ENCODE results near the gene KPRP.

The KPRP gene

DNA sequence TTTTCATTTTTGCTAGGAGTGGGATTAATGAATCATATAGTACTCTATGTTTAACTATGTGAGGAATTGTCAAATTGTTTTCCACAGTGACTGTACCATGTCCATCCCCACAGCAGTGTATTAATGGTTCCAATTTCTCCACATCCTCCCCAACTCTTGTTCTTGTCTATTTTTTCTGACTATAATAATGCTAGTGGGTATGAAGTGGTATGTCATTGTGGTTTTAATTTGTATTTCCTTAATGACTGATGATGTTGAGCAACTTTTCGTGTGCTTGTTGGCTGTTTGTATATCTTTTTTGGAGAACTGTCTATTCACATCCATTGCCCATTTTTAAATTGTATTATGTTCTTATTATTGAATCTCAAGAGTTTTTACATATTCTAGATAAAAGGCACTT is 10.0 kb upstream of the KPRP start:
- Histone ChIP-seq H3K9ac (ENCODE audit: low read length in 2 of 2) (no peak overlapping the region), H3K27me3 (ENCODE audit: control insufficient read depth in 1 of 2, insufficient read depth in 2 of 2, low read length in 2 of 2) (no peaks in the 10 kb centered on the region), H3K9me3 (ENCODE audit: control insufficient read depth in 2 of 2, low read length in 2 of 2) (no peaks in the 10 kb centered on the region), H3K36me3 (ENCODE audit: control insufficient read depth in 2 of 2, insufficient read depth in 2 of 2, low read length in 2 of 2) (no peaks in the 10 kb centered on the region), H3K4me1 (ENCODE audit: control insufficient read depth, insufficient read depth, low read length) (no peaks in the 10 kb centered on the region), H3K4me3 (ENCODE audit: low read length in 2 of 2) (no peak overlapping the region), H3K27ac (ENCODE audit: low read length) (no peak overlapping the region)

DNA sequence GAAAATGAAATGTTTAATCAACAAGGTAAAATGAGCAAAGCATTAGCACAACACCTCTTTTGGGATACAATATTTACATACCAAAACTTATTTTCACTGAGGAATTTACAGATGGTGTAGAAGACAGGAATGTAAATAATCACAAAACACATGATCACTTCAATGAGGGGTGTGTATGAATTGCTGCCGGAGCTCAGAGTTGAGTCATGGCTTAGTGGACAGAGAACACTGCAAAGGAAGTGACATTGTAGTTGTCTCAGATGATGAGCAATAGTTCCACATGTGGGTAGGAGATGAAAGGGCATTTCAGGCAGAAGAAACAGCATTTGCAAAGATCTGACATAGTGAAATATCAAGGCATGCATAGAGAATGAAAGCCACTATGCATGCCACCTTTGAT is 5.6 kb upstream of the KPRP start:
- Histone ChIP-seq H3K36me3 (ENCODE audit: control insufficient read depth in 2 of 2, insufficient read depth in 2 of 2, low read length in 2 of 2) (no peaks in the 10 kb centered on the region), H3K4me1 (ENCODE audit: control insufficient read depth, insufficient read depth, low read length) (no peaks in the 10 kb centered on the region), H3K4me3 (ENCODE audit: low read length in 2 of 2) (no peak overlapping the region), H3K9ac (ENCODE audit: low read length in 2 of 2) (no peak overlapping the region), H3K27me3 (ENCODE audit: control insufficient read depth in 1 of 2, insufficient read depth in 2 of 2, low read length in 2 of 2) (no peaks in the 10 kb centered on the region), H3K9me3 (ENCODE audit: control insufficient read depth in 2 of 2, low read length in 2 of 2) (no peaks in the 10 kb centered on the region), H3K27ac (ENCODE audit: low read length) (no peak overlapping the region)

DNA sequence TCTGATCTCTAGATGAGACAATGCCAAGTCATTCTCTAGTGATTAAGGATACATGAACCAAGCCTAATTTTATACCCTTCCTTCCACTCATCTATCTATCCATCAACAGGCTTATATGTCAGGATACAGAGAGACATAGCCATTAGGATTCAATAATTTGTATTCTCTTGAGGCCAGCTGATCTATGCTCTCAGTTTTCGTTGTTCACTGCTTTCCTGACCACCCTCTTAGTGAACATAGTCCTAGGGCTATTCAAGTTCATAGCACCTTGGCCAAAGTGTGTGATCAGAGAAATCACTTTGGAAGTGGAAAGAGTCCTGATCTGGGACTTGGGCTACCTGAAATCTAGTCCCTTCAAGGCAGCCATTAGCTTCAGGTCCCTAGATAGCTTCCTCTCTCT is 4.2 kb upstream of the KPRP start:
- Histone ChIP-seq H3K4me1 (ENCODE audit: control insufficient read depth, insufficient read depth, low read length) (no peaks in the 10 kb centered on the region), H3K9ac (ENCODE audit: low read length in 2 of 2) (no peak overlapping the region), H3K9me3 (ENCODE audit: control insufficient read depth in 2 of 2, low read length in 2 of 2) (no peaks in the 10 kb centered on the region), H3K36me3 (ENCODE audit: control insufficient read depth in 2 of 2, insufficient read depth in 2 of 2, low read length in 2 of 2) (no peaks in the 10 kb centered on the region), H3K27ac (ENCODE audit: low read length) (no peak overlapping the region), H3K4me3 (ENCODE audit: low read length in 2 of 2) (no peak overlapping the region), H3K27me3 (ENCODE audit: control insufficient read depth in 1 of 2, insufficient read depth in 2 of 2, low read length in 2 of 2) (no peaks in the 10 kb centered on the region)

DNA sequence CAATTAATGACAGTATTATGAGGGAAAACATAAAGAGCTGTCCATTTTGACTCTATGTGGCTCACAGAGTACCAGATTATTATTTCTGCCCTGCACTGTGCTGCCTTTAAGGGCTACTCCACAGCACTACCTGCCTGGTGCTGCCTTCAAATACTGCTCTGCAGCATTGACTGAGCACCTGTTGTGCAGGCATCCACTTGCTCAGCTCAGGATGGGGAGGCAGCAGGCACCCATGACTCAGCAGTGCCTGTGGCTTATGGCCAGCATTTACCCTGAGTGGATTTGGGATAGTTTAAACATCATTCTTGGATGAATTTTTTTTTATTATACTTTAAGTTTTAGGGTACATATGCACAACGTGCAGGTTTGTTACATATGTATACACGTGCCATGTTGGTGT is 953 bp upstream of the KPRP start:
- H3K9ac ChIP-seq (ENCODE audit: low read length in 2 of 2) = no peak overlapping the region
- H3K36me3 ChIP-seq (ENCODE audit: control insufficient read depth in 2 of 2, insufficient read depth in 2 of 2, low read length in 2 of 2) = no peaks in the 10 kb centered on the region
- H3K9me3 ChIP-seq (ENCODE audit: control insufficient read depth in 2 of 2, low read length in 2 of 2) = no peaks in the 10 kb centered on the region
- no peak overlapping the region for H3K27ac ChIP-seq (ENCODE audit: low read length)
- no peak overlapping the region for H3K4me3 ChIP-seq (ENCODE audit: low read length in 2 of 2)
- no peaks in the 10 kb centered on the region for H3K4me1 ChIP-seq (ENCODE audit: control insufficient read depth, insufficient read depth, low read length)
- no peaks in the 10 kb centered on the region for H3K27me3 ChIP-seq (ENCODE audit: control insufficient read depth in 1 of 2, insufficient read depth in 2 of 2, low read length in 2 of 2)

DNA sequence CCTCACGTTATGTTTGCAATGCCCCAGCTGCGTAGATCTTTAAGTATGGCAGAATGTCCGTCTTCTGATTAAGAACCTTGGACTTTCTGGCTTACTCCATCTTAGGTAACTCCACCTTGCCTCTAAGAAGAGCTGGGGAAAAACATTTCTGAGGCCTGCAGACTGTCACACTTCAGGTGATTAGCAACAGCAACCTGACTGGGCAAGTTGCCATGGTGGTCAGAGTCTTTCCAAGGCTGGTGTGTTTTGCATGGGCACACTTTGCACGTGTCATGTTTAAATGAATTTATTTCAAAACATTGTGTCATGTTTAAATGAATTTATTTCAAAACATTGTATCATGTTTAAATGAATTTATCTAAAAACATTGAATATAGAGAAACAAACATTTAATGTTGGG is 811 bp downstream of the KPRP start:
- H3K27ac ChIP-seq (ENCODE audit: low read length) = no peak overlapping the region
- H3K9ac ChIP-seq (ENCODE audit: low read length in 2 of 2) = no peak overlapping the region
- H3K4me3 ChIP-seq (ENCODE audit: low read length in 2 of 2) = no peak overlapping the region
- H3K27me3 ChIP-seq (ENCODE audit: control insufficient read depth in 1 of 2, insufficient read depth in 2 of 2, low read length in 2 of 2) = no peaks in the 10 kb centered on the region
- H3K9me3 ChIP-seq (ENCODE audit: control insufficient read depth in 2 of 2, low read length in 2 of 2) = no peaks in the 10 kb centered on the region
- H3K36me3 ChIP-seq (ENCODE audit: control insufficient read depth in 2 of 2, insufficient read depth in 2 of 2, low read length in 2 of 2) = no peaks in the 10 kb centered on the region
- no peaks in the 10 kb centered on the region for H3K4me1 ChIP-seq (ENCODE audit: control insufficient read depth, insufficient read depth, low read length)

GRCh38 chr1:152759453-152760173 is 1.8 kb downstream of the KPRP start:
- no peak overlapping the region for H3K4me3 ChIP-seq (ENCODE audit: low read length in 2 of 2)
- H3K27me3 ChIP-seq (ENCODE audit: control insufficient read depth in 1 of 2, insufficient read depth in 2 of 2, low read length in 2 of 2) = no peaks in the 10 kb centered on the region
- no peak overlapping the region for H3K9ac ChIP-seq (ENCODE audit: low read length in 2 of 2)
- no peak overlapping the region for H3K27ac ChIP-seq (ENCODE audit: low read length)
- H3K4me1 ChIP-seq (ENCODE audit: control insufficient read depth, insufficient read depth, low read length) = no peaks in the 10 kb centered on the region
- H3K36me3 ChIP-seq (ENCODE audit: control insufficient read depth in 2 of 2, insufficient read depth in 2 of 2, low read length in 2 of 2) = no peaks in the 10 kb centered on the region
- H3K9me3 ChIP-seq (ENCODE audit: control insufficient read depth in 2 of 2, low read length in 2 of 2) = no peaks in the 10 kb centered on the region

- no peaks in the 10 kb centered on the region for H3K36me3 ChIP-seq (ENCODE audit: control insufficient read depth in 2 of 2, insufficient read depth in 2 of 2, low read length in 2 of 2)
Measured at GRCh38 chr1:152760551-152761190, 2.8 kb downstream of the KPRP start.

DNA sequence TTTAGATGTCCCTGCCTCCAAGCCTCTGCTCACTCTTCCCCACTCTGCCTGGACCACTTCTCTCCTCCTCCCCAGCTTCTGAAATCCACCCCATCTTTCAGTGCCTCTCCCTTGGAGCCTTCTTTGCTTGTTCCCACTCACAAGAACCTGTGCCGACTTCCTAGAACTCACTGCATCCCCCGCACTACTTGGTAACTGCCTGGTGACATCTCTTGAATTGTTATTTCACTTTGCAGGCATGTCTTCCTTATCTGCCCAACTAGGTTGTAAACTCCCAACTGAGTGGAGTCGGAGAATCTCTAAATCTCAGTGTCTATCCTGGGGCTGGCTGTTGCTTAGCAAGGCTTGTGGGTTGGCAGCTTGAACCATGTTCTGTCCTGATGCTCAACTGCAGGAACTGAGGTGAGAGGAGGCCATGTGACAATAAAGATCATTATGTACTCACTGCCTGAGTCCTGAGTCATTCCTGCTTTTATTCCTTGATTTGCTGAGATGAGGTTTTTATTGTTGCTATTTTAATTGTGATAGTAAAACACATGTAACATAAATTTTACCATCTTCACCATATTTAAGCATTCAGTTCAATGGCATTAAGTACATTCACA is 3.9 kb downstream of the KPRP start:
- no peak overlapping the region for H3K4me3 ChIP-seq (ENCODE audit: low read length in 2 of 2)
- H3K36me3 ChIP-seq (ENCODE audit: control insufficient read depth in 2 of 2, insufficient read depth in 2 of 2, low read length in 2 of 2) = no peaks in the 10 kb centered on the region
- no peaks in the 10 kb centered on the region for H3K27me3 ChIP-seq (ENCODE audit: control insufficient read depth in 1 of 2, insufficient read depth in 2 of 2, low read length in 2 of 2)
- H3K27ac ChIP-seq (ENCODE audit: low read length) = no peak overlapping the region
- no peaks in the 10 kb centered on the region for H3K4me1 ChIP-seq (ENCODE audit: control insufficient read depth, insufficient read depth, low read length)
- H3K9ac ChIP-seq (ENCODE audit: low read length in 2 of 2) = no peak overlapping the region
- H3K9me3 ChIP-seq (ENCODE audit: control insufficient read depth in 2 of 2, low read length in 2 of 2) = peaks cover 0 to 2% of the 10 kb centered on the region in 2 donors

More at GRCh38 chr1:152760551-152761190, 2.8 kb downstream of the KPRP start:
- Histone ChIP-seq H3K27ac (ENCODE audit: low read length) (no peak overlapping the region), H3K27me3 (ENCODE audit: control insufficient read depth in 1 of 2, insufficient read depth in 2 of 2, low read length in 2 of 2) (no peaks in the 10 kb centered on the region), H3K9me3 (ENCODE audit: control insufficient read depth in 2 of 2, low read length in 2 of 2) (no peaks in the 10 kb centered on the region), H3K4me1 (ENCODE audit: control insufficient read depth, insufficient read depth, low read length) (no peaks in the 10 kb centered on the region), H3K4me3 (ENCODE audit: low read length in 2 of 2) (no peak overlapping the region), H3K9ac (ENCODE audit: low read length in 2 of 2) (no peak overlapping the region)

GRCh38 chr1:152768847-152769533 is 11.2 kb downstream of the KPRP start:
- H3K27me3 ChIP-seq (ENCODE audit: control insufficient read depth in 1 of 2, insufficient read depth in 2 of 2, low read length in 2 of 2) = no peaks in the 10 kb centered on the region
- H3K4me1 ChIP-seq (ENCODE audit: control insufficient read depth, insufficient read depth, low read length) = no peaks in the 10 kb centered on the region
- H3K36me3 ChIP-seq (ENCODE audit: control insufficient read depth in 2 of 2, insufficient read depth in 2 of 2, low read length in 2 of 2) = no peaks in the 10 kb centered on the region
- no peak overlapping the region for H3K27ac ChIP-seq (ENCODE audit: low read length)
- no peak overlapping the region for H3K9ac ChIP-seq (ENCODE audit: low read length in 2 of 2)
- peaks cover 0 to 3% of the 10 kb centered on the region in 2 donors for H3K9me3 ChIP-seq (ENCODE audit: control insufficient read depth in 2 of 2, low read length in 2 of 2)
- no peak overlapping the region for H3K4me3 ChIP-seq (ENCODE audit: low read length in 2 of 2)

GRCh38 chr1:152770411-152770810 is 12.6 kb downstream of the KPRP start:
- Histone ChIP-seq H3K27ac (ENCODE audit: low read length) (no peak overlapping the region), H3K9ac (ENCODE audit: low read length in 2 of 2) (no peak overlapping the region), H3K4me1 (ENCODE audit: control insufficient read depth, insufficient read depth, low read length) (no peaks in the 10 kb centered on the region), H3K4me3 (ENCODE audit: low read length in 2 of 2) (no peak overlapping the region), H3K36me3 (ENCODE audit: control insufficient read depth in 2 of 2, insufficient read depth in 2 of 2, low read length in 2 of 2) (no peaks in the 10 kb centered on the region), H3K27me3 (ENCODE audit: control insufficient read depth in 1 of 2, insufficient read depth in 2 of 2, low read length in 2 of 2) (no peaks in the 10 kb centered on the region), H3K9me3 (ENCODE audit: control insufficient read depth in 2 of 2, low read length in 2 of 2) (peaks cover 0 to 3% of the 10 kb centered on the region in 2 donors)

Data from stomach smooth muscle (tissue), 2 donors.